Stomach (tissue), 9 donors: ENCODE measurements around the gene DSTYK. TPM values are rescaled to one million over a fixed set of nuclear protein-coding genes. Genes with fewer than 3 reads are reported as not detected.
A peak's percentile ranks its signal among the peaks of the same experiment; 100 is the strongest.

Experiments
- DNase-seq, 2 donors: peaks; one replicate each; pipeline versions ENCODE4 v3.0.0 to v3.0.0-alpha.2; 2013 to 2019
- H3K27ac ChIP-seq, 5 donors: fragments of 200-600 bp in 4 of 5; sonication (generic) in 4 of 5; one replicate each; pipeline ENCODE4 v1.5.1; 2013 to 2019; ENCODE audit warnings: mild to moderate bottlenecking in 1 of 5, moderate library complexity in 1 of 5
- H3K27me3 ChIP-seq, 3 donors: fragments of 200-600 bp; sonication (generic); one replicate each; pipeline ENCODE4 v1.5.1; 2017 to 2019; ENCODE audit warnings: mixed run types in 1 of 3
- H3K36me3 ChIP-seq, 4 donors: fragments of 200-600 bp; sonication (generic); 1 replicate in 3 of 4; 2 replicates in 1 of 4; pipeline ENCODE4 v1.5.1; 2016 to 2019
- H3K4me1 ChIP-seq, 4 donors: fragments of 200-600 bp; sonication (generic); one replicate each; pipeline ENCODE4 v1.5.1; 2016 to 2019
- H3K4me3 ChIP-seq, 4 donors: fragments of 200-600 bp; sonication (generic) in 3 of 4; one replicate each; pipeline ENCODE4 v1.5.1; 2016 to 2019; ENCODE audit warnings: mild to moderate bottlenecking in 1 of 4
- H3K9me3 ChIP-seq, 4 donors: fragments of 200-600 bp; sonication (generic); one replicate each; pipeline ENCODE4 v1.5.1; 2016 to 2019
- EP300 ChIP-seq: sonication (generic); formaldehyde crosslinking; IDR thresholded peaks from one replicate; pipeline ENCODE4 v1.6.1; 2017; ENCODE audit warnings: antibody characterized with exemption
- POLR2A ChIP-seq, 4 donors: fragments of 450-650 bp; IDR thresholded peaks; one replicate each; pipeline ENCODE4 v1.6.1; 2016; ENCODE audit warnings: antibody characterized with exemption in 4 of 4, control low read depth in 2 of 4, mild to moderate bottlenecking in 1 of 4, moderate library complexity in 1 of 4
- POLR2AphosphoS5 ChIP-seq, 3 donors: sonication (generic); formaldehyde crosslinking; IDR thresholded peaks; one replicate each; pipeline ENCODE4 v1.6.1; 2016; ENCODE audit warnings: antibody characterized with exemption in 3 of 3
- WGBS, 5 donors: extraction: QIAGEN DNeasy Blood & Tissue Kit in 3 of 5; methylation state at CpG; one replicate each; pipeline versions ENCODE4 v1.1.5 to v1.1.7; 2013 to 2018; 5-methylcytosine and 5-hydroxymethylcytosine counted together
- intact Hi-C: fragments of 100-400 bp; cut with DNase I; formaldehyde crosslinking; loops from one replicate; pipeline ENCODE4 v1.15.1; 2023; ENCODE audit warnings: low total_unique reads
- polyA plus RNA-seq, 3 donors: library from polyadenylated mRNA; stranded (reverse); fragments of 200-250 nt; gene quantifications; one replicate each; pipeline ENCODE4 v1.2.3, GENCODE V29; 2013
- total RNA-seq, 5 donors: library from RNA; depleted of rRNA; stranded (reverse); fragments of >200 nt; gene quantifications; one replicate each; pipeline versions ENCODE4 v1.1.0 to v1.2.3, GENCODE V29; 2014 to 2016
- TF ChIP-seq, protein P1 (sequence below), 7 experiments: fragments of 450-650 bp in 4 of 7; fragments of 200-600 bp in 3 of 7; sonication (generic) in 3 of 7; IDR thresholded peaks; one replicate each; pipeline ENCODE4 v1.5.1; 2016 to 2019; ENCODE audit warnings: antibody characterized with exemption in 7 of 7, control low read depth in 2 of 7, mild to moderate bottlenecking in 1 of 7
- donor health status: healthy with polysubstance abuse.
- donor health status: Bipolar disorder and iron deficiency.
- donor health status: healthy.

The DSTYK gene
- total and polyA plus RNA-seq, 8 donors = 2.4 to 15.2 (median 3.4) TPM

DNA sequence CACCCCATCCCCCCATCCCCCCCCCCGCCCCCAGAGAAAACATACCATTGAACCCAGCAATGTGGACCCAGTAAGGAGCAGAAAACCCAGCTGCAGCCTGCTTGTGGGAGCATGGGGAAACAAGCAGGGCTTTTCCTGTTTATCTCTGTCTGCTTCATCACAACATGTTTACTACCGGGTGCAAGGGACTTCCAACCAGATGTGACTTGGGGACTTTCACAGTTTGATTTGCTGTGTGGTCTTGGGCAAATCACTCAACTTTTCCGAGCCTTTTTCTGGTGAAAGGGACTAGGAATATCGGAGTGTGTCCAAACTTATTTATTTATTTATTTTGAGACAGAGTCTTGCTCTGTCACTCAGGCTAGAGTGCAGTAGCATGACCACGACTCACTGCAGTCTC, 19.5 kb upstream of the DSTYK start:
- no peak overlapping the region for H3K27ac ChIP-seq
- no peak for DNase-seq
- H3K27me3 ChIP-seq = peaks cover 0 to 19% (median 6%) of the 10 kb centered on the region in 3 donors
- WGBS, 5 donors = 64 to 82% (median 77%) methylated on average over 5 of the region's 5 CpGs
- no peaks in the 10 kb centered on the region for H3K36me3 ChIP-seq
- H3K9me3 ChIP-seq = no peaks in the 10 kb centered on the region
- intact Hi-C loops = no loop called here
- peaks cover 19 to 44% (median 38%) of the 10 kb centered on the region in 4 donors for H3K4me1 ChIP-seq
- TF ChIP-seq POLR2AphosphoS5 (IDR thresholded peaks at IDR 0.05) (no peak), EP300 (no peak), POLR2A (IDR thresholded peaks at IDR 0.05) (no peak)
- TF ChIP-seq, protein P1, sequence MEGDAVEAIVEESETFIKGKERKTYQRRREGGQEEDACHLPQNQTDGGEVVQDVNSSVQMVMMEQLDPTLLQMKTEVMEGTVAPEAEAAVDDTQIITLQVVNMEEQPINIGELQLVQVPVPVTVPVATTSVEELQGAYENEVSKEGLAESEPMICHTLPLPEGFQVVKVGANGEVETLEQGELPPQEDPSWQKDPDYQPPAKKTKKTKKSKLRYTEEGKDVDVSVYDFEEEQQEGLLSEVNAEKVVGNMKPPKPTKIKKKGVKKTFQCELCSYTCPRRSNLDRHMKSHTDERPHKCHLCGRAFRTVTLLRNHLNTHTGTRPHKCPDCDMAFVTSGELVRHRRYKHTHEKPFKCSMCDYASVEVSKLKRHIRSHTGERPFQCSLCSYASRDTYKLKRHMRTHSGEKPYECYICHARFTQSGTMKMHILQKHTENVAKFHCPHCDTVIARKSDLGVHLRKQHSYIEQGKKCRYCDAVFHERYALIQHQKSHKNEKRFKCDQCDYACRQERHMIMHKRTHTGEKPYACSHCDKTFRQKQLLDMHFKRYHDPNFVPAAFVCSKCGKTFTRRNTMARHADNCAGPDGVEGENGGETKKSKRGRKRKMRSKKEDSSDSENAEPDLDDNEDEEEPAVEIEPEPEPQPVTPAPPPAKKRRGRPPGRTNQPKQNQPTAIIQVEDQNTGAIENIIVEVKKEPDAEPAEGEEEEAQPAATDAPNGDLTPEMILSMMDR (IDR thresholded peaks at IDR 0.05) = no peak
- no peak overlapping the region for H3K4me3 ChIP-seq

DNA sequence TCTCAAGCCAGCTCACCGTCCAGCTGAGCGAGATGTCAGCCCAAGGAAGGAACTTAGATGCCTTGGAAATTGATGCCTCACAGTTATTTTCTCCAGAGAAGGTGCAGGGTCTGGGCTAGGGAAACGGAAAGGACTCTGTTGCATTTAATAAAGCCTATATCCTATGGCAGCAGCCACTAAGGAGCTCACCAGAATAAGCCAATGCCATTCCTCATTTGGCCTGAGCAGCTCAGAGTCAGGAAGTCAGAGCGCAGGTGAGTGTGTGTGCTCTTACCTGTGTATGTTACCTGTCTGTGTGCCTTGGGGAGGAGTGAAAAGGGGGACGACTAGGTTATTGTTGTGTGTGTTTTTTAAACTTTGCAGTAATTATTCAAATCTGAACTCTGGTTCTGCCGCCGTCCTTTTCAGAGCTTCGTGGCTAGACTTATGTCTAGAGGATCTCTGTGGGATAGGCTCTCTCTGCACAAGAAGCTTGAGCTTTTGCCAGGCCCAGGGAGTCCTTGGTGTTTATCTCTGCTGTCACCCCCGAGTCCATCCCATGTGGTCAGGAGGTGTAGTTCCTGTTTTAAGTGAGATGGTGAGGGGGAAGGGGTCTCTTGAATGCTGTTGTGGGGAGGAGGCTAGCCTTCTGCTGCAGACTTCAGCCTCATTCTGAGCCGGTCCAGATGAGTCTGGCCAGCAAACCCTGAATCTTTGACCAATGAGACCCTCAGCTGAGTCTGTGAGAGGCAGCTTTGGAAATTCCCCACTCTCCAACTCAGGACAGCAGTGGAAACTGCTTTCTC, 18.6 kb upstream of the DSTYK start:
- peak in 1 of 2 donors; percentile 24 for DNase-seq
- TF ChIP-seq EP300 (no peak), POLR2AphosphoS5 (IDR thresholded peaks at IDR 0.05) (no peak), POLR2A (IDR thresholded peaks at IDR 0.05) (no peak)
- TF ChIP-seq, protein P1 (IDR thresholded peaks at IDR 0.05) = no peak
- H3K4me3 ChIP-seq = peak overlapping the region in 3 of 4 donors; percentile 60 to 73 (median 67)
- peaks cover 0 to 19% (median 6%) of the 10 kb centered on the region in 3 donors for H3K27me3 ChIP-seq
- intact Hi-C loops = no loop called here
- no peaks in the 10 kb centered on the region for H3K9me3 ChIP-seq
- H3K4me1 ChIP-seq = peaks cover 19 to 37% (median 34%) of the 10 kb centered on the region in 4 donors
- H3K27ac ChIP-seq = peak overlapping the region in 3 of 5 donors; percentile 21 to 60 (median 36)
- WGBS, 5 donors = 26 to 42% (median 36%) methylated on average over 10 of the region's 10 CpGs
- H3K36me3 ChIP-seq = no peaks in the 10 kb centered on the region

DNA sequence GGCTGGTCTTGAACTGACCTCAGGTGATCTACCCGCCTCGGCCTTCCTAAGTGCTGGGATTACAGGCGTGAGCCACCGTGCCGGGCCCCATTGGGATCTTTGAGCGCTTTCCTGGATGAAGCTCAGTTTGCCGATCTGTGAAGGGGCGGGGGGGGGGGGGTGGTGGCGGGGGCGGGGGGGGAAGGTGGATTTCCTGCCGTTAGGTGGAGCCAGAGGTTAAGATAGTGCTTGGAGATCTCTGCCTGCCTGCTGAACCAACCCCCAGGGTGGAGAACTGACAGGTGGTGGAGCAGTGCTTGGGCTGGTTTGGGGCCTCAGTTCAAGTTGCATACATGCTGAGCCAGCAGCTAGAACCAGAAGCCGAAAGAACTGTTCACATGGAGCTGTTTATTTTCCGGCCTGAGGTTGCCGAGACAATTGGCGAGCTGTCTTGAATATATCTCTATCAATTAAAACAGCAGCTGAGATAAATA, 17.9 kb upstream of the DSTYK start:
- TF ChIP-seq EP300 = no peak
- TF ChIP-seq, protein P1 (IDR thresholded peaks at IDR 0.05) = peak in 1 of 7 experiments; percentile 36
- Histone ChIP-seq H3K27ac (peak overlapping the region in 3 of 5 donors; percentile 21 to 60 (median 36)), H3K4me3 (peak overlapping the region; percentile 60 to 73 (median 68)), H3K9me3 (no peaks in the 10 kb centered on the region), H3K4me1 (peaks cover 19 to 36% (median 33%) of the 10 kb centered on the region in 4 donors), H3K36me3 (no peaks in the 10 kb centered on the region), H3K27me3 (peaks cover 0 to 19% (median 6%) of the 10 kb centered on the region in 3 donors)
- 0 to 3% (median 2%) methylated on average over 10 to 15 of the region's 15 CpGs for WGBS, 5 donors
- intact Hi-C loops = no loop called here
- peak; percentile 57 to 85 for DNase-seq

DNA sequence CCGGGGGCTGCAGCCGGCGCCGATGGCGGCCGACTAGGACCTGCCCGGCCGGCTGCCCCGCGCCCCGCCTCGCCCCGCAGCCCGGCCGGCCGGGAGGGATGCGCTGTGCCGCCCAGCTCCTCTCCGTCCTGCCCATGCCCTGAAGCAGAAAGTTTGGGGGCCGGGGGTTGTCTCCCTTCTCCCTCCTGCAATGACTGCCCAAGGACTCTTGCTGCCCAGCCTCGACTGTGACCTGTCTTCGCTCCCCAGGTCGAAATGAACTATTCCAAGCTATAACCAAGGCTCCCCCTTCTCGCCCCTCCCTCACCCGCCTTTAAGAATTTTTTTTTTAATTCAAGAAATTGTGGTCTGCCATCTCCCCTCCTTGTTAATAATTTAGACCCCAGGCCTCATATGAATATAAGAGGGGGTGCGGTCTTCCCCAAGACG, 16.6 kb upstream of the DSTYK start:
- WGBS, 5 donors = 0 to 4% (median 1%) methylated on average over 9 to 27 of the region's 27 CpGs
- peaks cover 0 to 19% (median 6%) of the 10 kb centered on the region in 3 donors for H3K27me3 ChIP-seq
- intact Hi-C loops = no loop called here
- TF ChIP-seq EP300 (no peak), POLR2A (IDR thresholded peaks at IDR 0.05) (no peak), POLR2AphosphoS5 (IDR thresholded peaks at IDR 0.05) (no peak)
- TF ChIP-seq, protein P1 (IDR thresholded peaks at IDR 0.05) = no peak
- peak overlapping the region; percentile 60 to 73 (median 68) for H3K4me3 ChIP-seq
- H3K27ac ChIP-seq = peak overlapping the region in 2 of 5 donors; percentile 42 to 59
- no peaks in the 10 kb centered on the region for H3K36me3 ChIP-seq
- H3K9me3 ChIP-seq = no peaks in the 10 kb centered on the region
- H3K4me1 ChIP-seq = peaks cover 19 to 36% (median 33%) of the 10 kb centered on the region in 4 donors
- peak in 1 of 2 donors; percentile 17 for DNase-seq
